T1000 (cell line): ENCODE measurements around the gene SLC27A1.
"Not testable (repeated sequence)": the region's sequence is repeated elsewhere in the genome, so short reads cannot be mapped to it uniquely, and the experiment has no call there.

Experiments
- DNase-seq: peaks from one replicate; lab custom pipeline; 2025; ENCODE audit warnings: mixed read lengths; lab: John Stamatoyannopoulos, UW

The SLC27A1 gene

GRCh38 chr19:17539238-17540117, 69.2 kb downstream of the SLC27A1 start:
- peak; percentile 96 for DNase-seq

- DNase-seq, result no peak
Measured at GRCh38 chr19:17540174-17540573, 69.8 kb downstream of the SLC27A1 start.

- DNase-seq, result no peak
Measured at GRCh38 chr19:17541184-17541759, 70.9 kb downstream of the SLC27A1 start.

- DNase-seq, result no peak
Measured at GRCh38 chr19:17542042-17542441, 71.7 kb downstream of the SLC27A1 start.

- no peak for DNase-seq
Measured at GRCh38 chr19:17542793-17543582, 72.7 kb downstream of the SLC27A1 start.

- no peak for DNase-seq
Measured at GRCh38 chr19:17543986-17544385, 73.7 kb downstream of the SLC27A1 start.

GRCh38 chr19:17544418-17544817, 74.1 kb downstream of the SLC27A1 start:
- no peak for DNase-seq

GRCh38 chr19:17548145-17548544, 77.8 kb downstream of the SLC27A1 start:
- no peak for DNase-seq

GRCh38 chr19:17549085-17549740, 78.9 kb downstream of the SLC27A1 start:
- no peak for DNase-seq

- DNase-seq, result no peak
Measured at GRCh38 chr19:17550076-17550667, 79.8 kb downstream of the SLC27A1 start.

GRCh38 chr19:17552735-17553134, 82.4 kb downstream of the SLC27A1 start:
- not testable (repeated sequence) for DNase-seq

- DNase-seq, result peak; percentile 25
Measured at GRCh38 chr19:17553256-17553655, 82.9 kb downstream of the SLC27A1 start.

- no peak for DNase-seq
Measured at GRCh38 chr19:17554968-17555479, 84.7 kb downstream of the SLC27A1 start.

- DNase-seq, result peak; percentile 84
Measured at GRCh38 chr19:17555480-17555928, 85.2 kb downstream of the SLC27A1 start, which contains the start of gene COLGALT1. COLGALT1 (plus strand) TSS chr19:17555649; CDS start chr19:17555714, 65 bp downstream.
